K562 (cell line): ENCODE data around the gene PPT2. TPM values are rescaled to one million over a fixed set of nuclear protein-coding genes. Genes with fewer than 3 reads are reported as not detected.

Experiments
- CCAR2 ChIP-seq: fragments of 200-400 bp; formaldehyde crosslinking; IDR thresholded peaks from 2 replicates; pipeline ENCODE4 v1.6.1; 2017; ENCODE audit warnings: mild to moderate bottlenecking, low read depth, low read length
- CEBPG ChIP-seq, 3 experiments: fragments of 200-800 bp in 1 of 3; sonication (Bioruptor generic) in 1 of 3; sonication (generic) in 1 of 3; formaldehyde crosslinking in 1 of 3; IDR thresholded peaks in 2 of 3; conservative IDR thresholded peaks in 1 of 3; 2 replicates each; pipeline versions ENCODE4 v1.6.1 to v1.8.0; 2016 to 2022; ENCODE audit warnings: missing compliant biosample characterization in 2 of 3, missing genetic modification characterization in 2 of 3, mild to moderate bottlenecking in 1 of 3, missing genetic modification reagents in 1 of 3
- DNMT1 ChIP-seq: fragments of 450-650 bp; IDR thresholded peaks from 2 replicates; pipeline ENCODE4 v1.6.1; 2016; ENCODE audit warnings: antibody characterized with exemption, mild to moderate bottlenecking
- EHMT2 ChIP-seq: fragments of 450-650 bp; IDR thresholded peaks from 2 replicates; pipeline ENCODE4 v1.6.1; 2018; ENCODE audit warnings: antibody characterized with exemption
- ELF4 ChIP-seq: fragments of 450-650 bp; formaldehyde crosslinking; IDR thresholded peaks from 2 replicates; pipeline ENCODE4 v1.4.0; 2022; ENCODE audit warnings: missing genetic modification characterization
- FUS ChIP-seq: fragments of 200-400 bp; formaldehyde crosslinking; optimal IDR thresholded peaks from 2 replicates; pipeline ENCODE3; 2017; ENCODE audit warnings: low read depth, low read length
- GATAD2A ChIP-seq: fragments of 450-650 bp; IDR thresholded peaks from 2 replicates; pipeline ENCODE4 v1.6.1; 2017
- IFI16 ChIP-seq: fragments of 250-450 bp; sonication (Bioruptor Pico); IDR thresholded peaks from 2 replicates; pipeline ENCODE4 v2.1.2; 2022; ENCODE audit warnings: mild to moderate bottlenecking, inconsistent platforms
- KLF1 ChIP-seq: fragments of 450-650 bp; IDR thresholded peaks from 2 replicates; pipeline ENCODE4 v1.6.1; 2016; ENCODE audit warnings: missing genetic modification characterization, missing compliant biosample characterization
- MBD2 ChIP-seq: sonication (generic); IDR thresholded peaks from 2 replicates; pipeline ENCODE4 v1.6.1; 2016; ENCODE audit warnings: low read depth, borderline replicate concordance
- NKRF ChIP-seq: fragments of 450-650 bp; IDR thresholded peaks from 2 replicates; pipeline ENCODE4 v1.6.1; 2016; ENCODE audit warnings: borderline replicate concordance
- PML ChIP-seq: IDR thresholded peaks from 2 replicates; pipeline ENCODE4 v1.6.1; 2012; ENCODE audit warnings: low read length, inconsistent platforms
- PREB ChIP-seq: sonication (generic); formaldehyde crosslinking; IDR thresholded peaks from 2 replicates; pipeline ENCODE4 v1.8.1; 2023; ENCODE audit warnings: mild to moderate bottlenecking, missing genetic modification reagents
- RFX7 ChIP-seq: fragments of 250-450 bp; sonication (Bioruptor Pico); IDR thresholded peaks from 2 replicates; pipeline ENCODE4 v1.5.1; 2021; ENCODE audit warnings: mild to moderate bottlenecking
- SAFB ChIP-seq: fragments of 200-400 bp; formaldehyde crosslinking; IDR thresholded peaks from 2 replicates; pipeline ENCODE4 v1.6.1; 2017; ENCODE audit warnings: low read depth, low read length, borderline replicate concordance
- SMAD4 ChIP-seq: fragments of 250-450 bp; sonication (Bioruptor Pico); conservative IDR thresholded peaks from 2 replicates; pipeline ENCODE4 v1.8.0; 2021; ENCODE audit warnings: inconsistent platforms, mild to moderate bottlenecking, moderate library complexity
- STAG1 ChIP-seq: sonication (generic); formaldehyde crosslinking; IDR thresholded peaks from 2 replicates; pipeline ENCODE4 v1.5.0; 2020; ENCODE audit warnings: missing genetic modification reagents, borderline replicate concordance
- ZBTB7A ChIP-seq: IDR thresholded peaks from 2 replicates; pipeline ENCODE4 v1.6.1; 2011; ENCODE audit warnings: low read depth, mild to moderate bottlenecking, low read length, moderate library complexity, borderline replicate concordance; ENCODE audit not compliant: control insufficient read depth
- ZFP30 ChIP-seq: fragments of 250-450 bp; sonication (Bioruptor Pico); IDR thresholded peaks from 2 replicates; pipeline ENCODE4 v1.8.0; 2022; ENCODE audit warnings: moderate library complexity, mild to moderate bottlenecking, inconsistent platforms, borderline replicate concordance
- ZNF224 ChIP-seq: sonication (generic); formaldehyde crosslinking; IDR thresholded peaks from 2 replicates; pipeline ENCODE4 v1.8.0; 2022; ENCODE audit warnings: mild to moderate bottlenecking, missing genetic modification reagents
- ZNF24 ChIP-seq: fragments of 450-650 bp; IDR thresholded peaks from 2 replicates; pipeline ENCODE4 v1.6.1; 2016
- ZNF561 ChIP-seq: fragments of 450-650 bp; formaldehyde crosslinking; conservative IDR thresholded peaks from 2 replicates; pipeline ENCODE4 v1.4.0; 2020; ENCODE audit warnings: mild to moderate bottlenecking, moderate library complexity
- ZNF589 ChIP-seq: fragments of 200-800 bp; sonication (Bioruptor generic); IDR thresholded peaks from 2 replicates; pipeline ENCODE4 v1.6.1; 2016; ENCODE audit warnings: low read depth, missing genetic modification characterization, missing compliant biosample characterization
- ZZZ3 ChIP-seq: fragments of 450-650 bp; IDR thresholded peaks from 2 replicates; pipeline ENCODE4 v1.6.1; 2016; ENCODE audit warnings: antibody characterized with exemption, mild to moderate bottlenecking, moderate library complexity
- polyA plus RNA-seq, 8 experiments: library from polyadenylated mRNA; depleted of rRNA in 4 of 8; stranded (reverse) in 5 of 8; unstranded in 3 of 8; fragments of >200 nt; fragmentation: Nextera tagmentation in 2 of 8; fragmentation: Illumina TruSeq in 1 of 8; extraction: Ambion mirVana in 2 of 8; extraction: Trizol in 1 of 8; gene quantifications; 2 replicates each; pipeline versions ENCODE4 v1.2.1 to v1.2.3, GENCODE V29; 2011 to 2014; ENCODE audit warnings: inconsistent platforms in 1 of 8, missing spikeins in 1 of 8
- total RNA-seq, 7 experiments: library from RNA; depleted of rRNA in 6 of 7; stranded (reverse); fragments of >200 nt in 6 of 7; fragmentation: Illumina TruSeq in 2 of 7; extraction: Trizol in 2 of 7; gene quantifications; 2 replicates each; pipeline versions ENCODE4 v1.2.1 to v1.2.3, GENCODE V29; 2011 to 2021; ENCODE audit warnings: low replicate concordance in 1 of 7
- TF ChIP-seq, protein P1 (sequence below): fragments of 250-450 bp; sonication (Bioruptor Pico); IDR thresholded peaks from 2 replicates; pipeline ENCODE4 v1.8.0; 2022; ENCODE audit warnings: moderate library complexity, mild to moderate bottlenecking, inconsistent platforms
- TF ChIP-seq, protein P2 (sequence below): fragments of 450-650 bp; formaldehyde crosslinking; IDR thresholded peaks from 2 replicates; pipeline ENCODE4 v1.4.0; 2020; ENCODE audit warnings: mild to moderate bottlenecking, moderate library complexity

PPT2 gene
- total and polyA plus RNA-seq, 9 of the 15 experiments (the other 6 are each of a cell fraction or from before 2014, with no cell fraction given) = 27.4 to 98.8 (median 69.9) TPM

GRCh38 chr6:32184084-32184640 is 30.2 kb downstream of the PPT2 start, which contains the start of gene AGER (continued):
- TF ChIP-seq KLF1 (tag) = no peak
- TF ChIP-seq PML = peak; percentile 40; the same call in 1 of the 2 replicates
- TF ChIP-seq ELF4 (CRISPR knock-in tag) = no peak
- no peak for TF ChIP-seq MBD2
- TF ChIP-seq STAG1 = no peak
- no peak for TF ChIP-seq ZNF24
- TF ChIP-seq ZZZ3 = no peak
- no peak for TF ChIP-seq FUS
- TF ChIP-seq CEBPG (CRISPR knock-in tag; IDR thresholded peaks at IDR 0.05) = peak; percentile 88
- peak; percentile 89 to 95 for TF ChIP-seq CEBPG (tag; conservative IDR thresholded peaks at IDR 0.05 in 1 of 2, IDR thresholded peaks at IDR 0.05 in 1 of 2)
- no peak for TF ChIP-seq CCAR2
- TF ChIP-seq IFI16 = no peak
- TF ChIP-seq DNMT1 = no peak
- TF ChIP-seq, protein P1, sequence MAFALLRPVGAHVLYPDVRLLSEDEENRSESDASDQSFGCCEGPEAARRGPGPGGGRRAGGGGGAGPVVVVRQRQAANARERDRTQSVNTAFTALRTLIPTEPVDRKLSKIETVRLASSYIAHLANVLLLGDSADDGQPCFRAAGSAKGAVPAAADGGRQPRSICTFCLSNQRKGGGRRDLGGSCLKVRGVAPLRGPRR (CRISPR knock-in tag) = peak; percentile 70; the same call in 1 of the 2 replicates
- TF ChIP-seq ZNF561 (CRISPR knock-in tag) = 0 out of 2 replicates have a peak, but pooled peaks have one; percentile 67
- TF ChIP-seq, protein P2, sequence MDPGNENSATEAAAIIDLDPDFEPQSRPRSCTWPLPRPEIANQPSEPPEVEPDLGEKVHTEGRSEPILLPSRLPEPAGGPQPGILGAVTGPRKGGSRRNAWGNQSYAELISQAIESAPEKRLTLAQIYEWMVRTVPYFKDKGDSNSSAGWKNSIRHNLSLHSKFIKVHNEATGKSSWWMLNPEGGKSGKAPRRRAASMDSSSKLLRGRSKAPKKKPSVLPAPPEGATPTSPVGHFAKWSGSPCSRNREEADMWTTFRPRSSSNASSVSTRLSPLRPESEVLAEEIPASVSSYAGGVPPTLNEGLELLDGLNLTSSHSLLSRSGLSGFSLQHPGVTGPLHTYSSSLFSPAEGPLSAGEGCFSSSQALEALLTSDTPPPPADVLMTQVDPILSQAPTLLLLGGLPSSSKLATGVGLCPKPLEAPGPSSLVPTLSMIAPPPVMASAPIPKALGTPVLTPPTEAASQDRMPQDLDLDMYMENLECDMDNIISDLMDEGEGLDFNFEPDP = 0 out of 2 replicates have a peak, but pooled peaks have one; percentile 60
- TF ChIP-seq NKRF = no peak
- peak; percentile 93 for TF ChIP-seq SMAD4
- TF ChIP-seq ZNF224 (CRISPR knock-in tag) = no peak
- no peak for TF ChIP-seq GATAD2A
- TF ChIP-seq PREB (CRISPR knock-in tag) = no peak
- TF ChIP-seq EHMT2 = no peak
- no peak for TF ChIP-seq ZBTB7A
- peak; percentile 70; the same call in 1 of the 2 replicates for TF ChIP-seq ZNF589 (CRISPR knock-in tag)
- no peak for TF ChIP-seq ZFP30
- TF ChIP-seq SAFB = no peak
- no peak for TF ChIP-seq RFX7 (CRISPR knock-in tag)
